HG03175 (cell line): ENCODE measurements around the gene VDAC2.

Source experiments
- ATAC-seq: cut with Tn5 transposase; IDR thresholded peaks from one replicate; pipeline ENCODE4 v1.9.1; 2021; ENCODE audit warnings: mild to moderate bottlenecking, moderate library complexity; ENCODE audit not compliant: unreplicated experiment

VDAC2 gene

DNA sequence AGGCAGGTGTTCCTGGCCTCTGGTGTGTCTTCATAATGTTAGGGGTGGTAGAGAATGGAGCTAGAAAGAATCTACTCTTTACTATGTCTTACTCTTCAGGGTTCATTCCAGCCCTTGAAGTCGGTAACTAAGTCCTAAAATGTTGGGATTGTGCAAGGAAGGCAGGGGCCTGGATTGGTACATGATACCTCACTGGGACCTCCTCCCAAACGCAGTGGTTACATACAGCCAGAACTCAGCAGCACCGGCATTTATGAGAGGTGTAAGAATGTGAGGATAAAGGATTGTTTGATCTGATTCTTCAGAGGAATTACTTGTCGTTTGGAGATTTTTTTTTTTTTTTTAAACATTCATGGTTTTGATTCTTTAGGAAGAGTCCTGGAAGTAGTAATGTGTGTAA lies 18.2 kb downstream of the VDAC2 start:
- ATAC-seq, result no peak

DNA sequence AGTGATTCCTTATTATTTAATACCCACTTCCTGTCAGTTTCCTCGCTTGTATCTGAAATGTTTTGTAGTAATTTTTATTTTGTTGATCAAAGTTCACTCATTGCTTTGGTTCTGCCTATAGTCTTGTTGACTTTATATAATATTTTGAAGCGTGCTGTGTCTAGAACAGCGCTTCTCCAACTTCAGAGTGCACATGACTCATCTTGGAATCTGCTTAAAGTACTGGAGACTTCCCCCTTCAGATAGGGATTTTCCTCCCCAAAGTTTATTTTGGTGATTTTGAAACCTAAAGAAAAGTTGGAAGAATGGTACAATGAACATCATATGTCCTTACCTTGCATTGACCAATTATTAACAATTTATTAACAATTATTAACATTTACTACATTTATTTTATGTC lies 19.4 kb downstream of the VDAC2 start:
- ATAC-seq, result no peak

DNA sequence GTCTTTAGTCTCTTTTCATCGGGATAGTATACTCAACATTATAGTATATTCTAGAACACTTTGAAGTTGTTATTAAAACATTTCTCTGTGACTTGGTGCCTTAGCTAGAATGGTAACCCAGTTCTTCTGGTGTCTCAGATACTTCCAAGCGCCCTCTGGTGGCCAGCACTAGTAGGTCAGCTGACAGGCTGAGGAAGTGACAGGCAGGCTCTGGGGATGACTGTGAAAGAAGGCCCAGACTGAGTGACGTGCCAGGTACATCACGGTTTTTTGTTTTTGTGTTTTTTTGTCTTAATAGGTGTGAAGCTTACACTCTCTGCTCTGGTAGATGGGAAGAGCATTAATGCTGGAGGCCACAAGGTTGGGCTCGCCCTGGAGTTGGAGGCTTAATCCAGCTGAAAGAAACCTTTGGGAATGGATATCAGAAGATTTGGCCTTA lies 20.0 kb downstream of the VDAC2 start:
- ATAC-seq, result peak; percentile 48

DNA sequence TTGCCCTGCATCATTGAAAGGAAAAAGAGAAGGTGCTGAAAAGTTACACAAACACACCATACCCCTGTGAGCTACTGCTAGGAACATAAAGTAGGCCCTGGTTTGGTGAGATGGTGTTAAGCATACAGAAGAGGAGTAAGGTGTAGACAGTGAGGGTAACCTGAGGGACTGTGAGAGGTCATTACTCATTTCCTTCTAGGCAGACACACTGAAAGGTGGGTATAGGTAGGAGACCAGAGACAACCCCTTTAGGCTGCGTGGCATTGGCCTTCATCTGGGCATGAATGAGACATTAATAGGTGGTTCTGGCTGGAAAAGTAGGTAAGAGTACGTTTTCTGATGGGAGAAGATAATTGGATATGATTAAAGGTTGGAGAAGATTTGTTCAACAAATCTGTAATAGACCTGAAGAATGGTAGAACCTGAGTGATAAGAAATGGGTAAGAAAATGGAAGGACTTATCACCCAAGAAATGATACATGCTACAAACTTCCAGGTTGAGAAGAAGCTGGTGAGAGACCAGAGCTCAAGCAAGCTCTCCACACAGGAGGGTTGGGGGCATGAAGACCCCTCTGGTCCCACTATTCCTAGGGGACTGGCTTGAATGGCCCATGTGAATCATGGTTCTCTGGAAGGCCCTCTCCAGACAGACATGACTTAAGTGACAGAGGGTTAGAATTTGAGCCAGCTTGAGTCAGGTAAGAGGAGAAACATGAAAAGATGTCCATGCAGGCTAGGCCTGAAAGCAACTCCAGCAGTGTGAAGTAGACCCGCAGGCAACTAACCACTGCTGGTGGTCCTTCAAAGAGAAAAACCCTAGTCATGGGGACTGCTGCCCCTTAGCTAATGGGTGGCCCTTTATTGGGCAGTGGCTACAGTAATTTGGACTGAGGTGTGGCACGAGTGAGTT lies 21.3 kb downstream of the VDAC2 start:
- no peak for ATAC-seq

DNA sequence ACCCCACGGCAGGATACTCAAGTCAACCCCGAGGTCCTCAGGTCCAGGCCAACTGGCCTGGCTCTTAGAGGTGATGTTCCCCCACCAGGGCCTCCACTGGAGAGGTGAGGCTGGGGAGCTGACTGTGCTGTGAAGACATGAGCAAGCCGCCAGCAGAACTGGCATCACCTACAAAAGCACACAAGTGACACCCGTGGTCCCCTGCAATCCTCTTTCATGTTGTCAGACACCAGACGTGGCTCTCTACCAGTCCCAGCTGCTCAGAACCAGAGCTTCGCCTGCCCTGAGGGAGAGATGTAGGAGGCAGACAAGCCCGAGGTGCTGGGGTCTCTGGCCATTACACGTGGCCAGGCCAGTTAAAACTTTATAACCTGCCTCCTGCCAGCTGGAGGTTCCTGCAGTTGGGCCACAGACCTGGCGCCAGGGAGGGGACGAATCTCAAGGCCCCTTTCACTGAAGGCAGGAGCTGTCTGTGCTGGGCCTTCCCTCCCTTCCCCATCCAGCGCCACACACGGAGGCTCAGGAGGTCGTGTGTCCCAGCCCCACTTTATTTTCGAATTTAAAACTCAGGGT lies 22.9 kb downstream of the VDAC2 start:
- ATAC-seq, result no peak

DNA sequence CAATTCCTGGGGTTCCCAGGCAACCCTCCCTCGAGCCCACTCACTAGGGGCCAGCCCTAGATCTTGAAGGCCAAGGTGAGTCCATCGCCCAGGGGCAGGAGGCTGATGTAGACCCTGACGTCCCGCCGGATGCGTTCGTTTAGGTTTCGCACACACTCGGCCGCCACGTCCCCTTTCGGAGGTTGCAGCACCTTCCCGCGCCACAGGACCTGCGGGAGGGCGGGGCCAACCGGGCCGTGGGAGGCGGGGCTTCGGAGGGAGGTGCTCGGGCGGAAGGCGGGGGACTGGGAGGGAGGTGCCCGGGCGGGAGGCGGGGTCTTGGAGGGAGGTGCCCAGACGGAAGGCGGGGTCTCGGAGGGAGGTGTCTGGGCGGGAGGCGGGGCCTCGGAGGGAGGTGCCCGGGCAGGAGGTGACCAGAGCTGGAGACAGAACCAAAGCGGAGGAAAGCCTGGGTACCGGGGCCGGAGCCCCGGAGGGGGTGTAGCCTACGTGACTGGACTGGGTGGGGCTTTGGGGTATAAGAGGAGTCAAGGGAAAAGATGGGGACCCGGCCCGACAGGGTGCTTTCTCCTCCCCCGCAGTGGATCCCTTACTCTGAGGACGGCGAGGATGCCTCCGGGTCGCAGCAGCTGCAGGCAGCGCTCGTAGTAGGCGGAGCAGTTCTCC lies 23.6 kb downstream of the VDAC2 start:
- ATAC-seq, result peak; percentile 46

DNA sequence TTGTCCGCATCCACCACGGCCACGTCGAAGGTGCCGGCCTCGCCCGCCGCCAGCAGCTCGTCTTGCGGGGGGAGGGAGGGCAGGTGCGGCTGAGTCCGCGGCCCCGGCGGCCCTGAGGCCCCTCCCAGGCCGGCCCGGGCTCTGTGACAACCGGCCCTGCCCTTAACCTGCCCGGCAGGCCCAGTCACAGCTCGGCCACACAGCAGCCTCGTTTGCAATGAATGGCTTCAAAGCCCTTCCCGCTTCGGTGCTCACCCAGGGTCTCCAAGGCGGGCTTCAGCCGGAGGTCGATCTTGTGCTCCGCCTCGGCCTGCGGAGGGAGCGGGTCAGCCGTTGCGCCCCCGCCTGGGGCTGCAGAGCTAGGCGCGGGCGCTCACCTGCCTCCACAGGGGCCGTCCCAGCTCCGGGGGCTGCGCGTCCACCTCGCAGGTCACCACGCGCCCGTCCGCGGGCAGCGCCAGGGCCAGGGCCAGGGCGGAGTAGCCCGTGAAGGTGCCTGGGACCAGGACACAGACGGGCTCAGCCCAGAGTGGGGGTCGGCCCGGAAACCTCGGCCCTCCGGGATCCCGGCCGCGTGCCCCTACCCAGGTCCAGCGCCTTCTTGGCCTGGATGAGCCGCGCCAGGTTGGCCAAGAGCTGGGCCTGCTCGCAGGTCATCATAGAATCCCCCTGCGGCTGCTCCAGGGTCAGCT lies 24.2 kb downstream of the VDAC2 start:
- peak; percentile 19 for ATAC-seq

DNA sequence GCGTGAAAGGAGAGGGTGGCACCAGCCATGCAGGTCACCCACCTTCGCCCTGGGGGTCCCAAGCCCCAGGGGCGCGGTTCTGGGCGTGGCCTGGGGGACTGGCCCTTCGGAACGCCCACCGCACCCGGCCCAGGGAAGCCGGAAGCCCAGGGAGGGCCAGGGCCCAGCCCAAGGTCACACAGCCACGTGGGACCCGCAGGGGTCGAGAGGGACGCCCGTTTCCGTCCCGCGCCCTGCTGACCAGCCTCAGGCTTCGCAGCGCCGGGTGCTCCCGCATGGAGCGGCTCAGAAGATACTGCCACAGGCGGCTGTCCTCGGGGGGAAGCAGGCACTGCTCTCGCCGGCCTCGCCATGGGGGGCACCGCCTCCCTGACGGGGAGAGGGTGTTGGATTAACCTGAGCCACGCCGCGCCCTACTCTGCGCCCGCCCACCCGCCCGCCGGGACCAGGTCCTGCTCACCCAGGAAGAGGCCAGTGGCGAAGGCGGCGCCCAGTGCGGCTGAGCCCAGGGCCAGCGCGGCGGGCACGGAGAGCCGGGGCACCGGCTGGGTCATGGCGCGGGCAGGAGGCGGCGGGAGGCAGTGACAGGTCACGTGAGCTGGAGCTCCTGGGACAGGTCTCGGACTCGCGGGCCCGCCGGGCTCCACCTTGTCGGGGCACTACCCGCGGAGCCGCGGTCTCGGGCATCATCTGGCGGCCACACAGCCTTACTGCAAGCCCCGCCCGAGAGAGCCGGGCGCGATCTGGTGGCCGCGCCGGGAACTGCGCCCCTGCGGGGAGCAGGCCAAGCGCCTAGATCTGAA lies 25.0 kb downstream of the VDAC2 start, which contains the start of gene COMTD1:
TSS of gene COMTD1 (minus strand) at position 583 of the 803 bp plus-strand sequence. CDS start at position 554, 29 bp downstream.
- peak; percentile 76 for ATAC-seq

DNA sequence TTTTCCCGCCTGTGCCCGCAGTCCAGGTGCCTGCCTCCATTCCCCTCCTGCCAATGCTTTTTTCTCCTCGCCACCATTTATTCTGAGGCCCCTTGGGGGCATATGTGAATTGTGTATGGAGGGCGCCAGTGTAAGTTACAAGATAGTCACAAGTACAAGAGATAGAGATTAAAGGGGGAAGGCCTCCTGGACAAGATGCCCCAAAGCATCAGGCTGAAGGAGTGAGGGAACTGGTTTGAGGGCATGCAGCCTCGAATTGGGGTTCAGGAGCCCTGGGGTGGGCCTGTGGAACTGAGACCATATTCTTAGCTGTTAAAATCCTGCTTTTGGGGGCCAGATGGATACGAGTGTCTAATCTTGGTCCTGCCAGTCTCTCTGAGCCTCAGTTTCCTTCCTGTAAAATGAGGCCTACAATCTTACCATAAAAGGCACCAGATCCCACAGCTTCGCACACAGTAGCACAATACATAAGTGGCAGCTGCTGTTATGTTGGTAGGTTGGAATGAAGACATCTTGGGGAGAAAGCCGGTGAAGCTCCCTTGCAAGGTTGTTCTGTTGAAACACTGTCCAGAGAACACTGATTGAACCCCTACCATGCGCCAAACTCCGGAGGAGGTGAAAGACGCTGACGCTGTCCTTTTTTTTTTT lies 25.7 kb downstream of the VDAC2 start:
- ATAC-seq, result no peak

DNA sequence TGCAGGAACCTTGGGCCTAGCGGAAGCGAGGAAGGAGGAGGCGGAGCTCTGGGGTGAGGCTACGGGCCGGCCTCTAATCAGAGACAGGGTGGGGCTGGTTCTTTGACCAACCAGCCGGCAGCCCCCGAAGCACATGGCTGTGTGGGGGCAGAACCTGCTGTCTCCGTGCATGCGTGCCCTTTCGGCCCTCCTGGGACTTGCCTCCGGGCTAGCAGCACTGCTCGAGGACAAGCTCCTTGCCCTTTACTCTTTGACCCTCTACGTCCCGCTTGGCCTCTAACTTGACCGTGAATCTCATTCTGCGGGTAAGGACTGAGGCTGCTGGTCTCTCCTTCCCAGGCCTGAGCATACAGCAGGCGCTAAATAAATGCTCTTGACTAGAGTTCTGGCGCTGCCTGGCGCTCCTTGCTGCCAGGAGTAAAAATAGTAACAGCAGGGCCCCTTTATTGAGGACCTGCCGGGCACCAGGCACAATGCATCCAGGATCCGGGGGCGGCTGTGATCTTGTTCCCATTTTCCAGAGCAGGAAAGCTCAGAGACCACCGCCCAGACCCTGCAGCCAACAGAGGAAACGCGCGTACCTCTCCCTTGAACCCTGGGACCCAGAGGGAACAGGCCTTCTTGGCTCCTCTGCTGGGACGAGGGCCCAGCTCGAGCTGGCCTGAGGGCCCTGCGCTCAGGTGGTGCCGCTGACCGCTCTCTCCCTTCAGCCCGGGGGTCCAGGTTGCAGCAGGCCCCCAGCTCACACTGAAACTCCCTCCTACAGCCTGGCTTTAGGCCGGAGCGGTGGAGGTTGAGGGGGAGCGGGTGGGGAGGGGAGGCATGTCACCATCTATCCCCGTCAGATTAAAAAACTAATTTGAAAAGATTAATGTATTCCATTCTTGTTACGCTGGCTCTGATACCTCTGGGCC lies 27.8 kb downstream of the VDAC2 start:
- no peak for ATAC-seq

DNA sequence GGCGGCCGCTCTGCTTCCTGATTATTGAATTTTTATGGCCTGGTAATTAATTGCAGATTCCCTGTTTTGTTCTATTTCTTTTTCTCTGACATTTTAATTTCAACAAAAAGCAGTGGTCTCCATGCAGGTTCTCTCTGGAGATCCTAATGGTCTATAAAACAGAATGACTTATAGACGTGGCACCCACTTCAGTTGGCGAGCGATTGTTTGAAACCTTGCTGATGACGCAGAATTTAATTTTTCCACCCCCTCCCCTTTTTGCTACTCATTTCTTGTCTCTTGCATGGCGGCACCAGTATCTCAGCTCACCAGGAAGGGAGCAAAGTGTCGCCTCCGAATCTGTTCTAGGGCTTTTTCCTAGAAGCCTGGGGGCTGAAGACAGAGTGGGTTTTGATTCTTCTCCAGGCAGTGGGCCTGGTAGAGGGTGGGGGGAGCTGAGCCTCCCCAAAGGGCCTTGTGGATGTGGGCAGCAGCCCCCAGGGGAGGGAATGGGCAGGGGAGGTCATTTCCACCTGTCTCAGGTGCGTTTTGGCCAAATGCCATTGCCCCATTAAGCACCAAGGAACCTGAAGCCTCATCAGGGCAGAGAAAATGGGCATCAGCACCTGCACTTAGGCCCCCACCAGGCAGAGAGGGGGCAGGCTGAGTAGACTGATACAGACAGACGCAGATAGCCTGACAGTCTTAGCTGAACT lies 28.6 kb downstream of the VDAC2 start:
- no peak for ATAC-seq

DNA sequence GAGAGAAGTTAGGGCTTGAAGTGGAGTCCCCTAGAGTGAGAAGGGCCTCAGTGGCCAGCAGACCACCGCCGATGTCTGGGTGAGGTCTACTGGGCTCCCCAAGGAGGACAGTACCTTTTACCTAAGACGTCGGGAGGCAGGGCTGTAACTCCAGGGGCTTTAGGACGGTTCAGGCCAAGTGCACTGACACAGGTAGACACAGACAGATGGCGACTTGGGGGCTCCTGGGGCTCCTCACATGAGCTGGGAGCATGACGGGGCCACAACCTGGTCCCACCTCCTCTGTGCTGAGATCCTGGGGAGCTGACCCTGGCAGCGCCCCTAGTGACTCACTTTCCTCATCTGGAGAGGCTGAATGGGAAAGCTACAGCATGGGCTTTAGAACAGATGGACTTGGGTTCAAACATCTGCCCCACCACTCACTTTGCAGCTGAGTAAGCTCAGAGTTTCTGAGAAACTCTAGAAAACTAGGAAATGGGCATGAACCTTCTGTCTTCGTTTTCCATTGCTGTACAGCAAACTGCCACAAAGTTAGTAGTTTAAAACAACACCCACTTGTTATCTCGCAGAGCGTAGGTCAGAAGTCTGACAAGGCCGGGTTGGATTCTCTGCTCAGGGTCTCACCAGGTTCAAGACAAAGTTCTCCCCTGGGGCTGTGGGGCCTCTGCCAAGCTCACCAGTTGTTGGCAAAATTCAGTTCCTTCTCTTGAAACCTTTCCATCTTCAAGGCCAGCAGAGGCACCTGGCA lies 29.9 kb downstream of the VDAC2 start:
- no peak for ATAC-seq

DNA sequence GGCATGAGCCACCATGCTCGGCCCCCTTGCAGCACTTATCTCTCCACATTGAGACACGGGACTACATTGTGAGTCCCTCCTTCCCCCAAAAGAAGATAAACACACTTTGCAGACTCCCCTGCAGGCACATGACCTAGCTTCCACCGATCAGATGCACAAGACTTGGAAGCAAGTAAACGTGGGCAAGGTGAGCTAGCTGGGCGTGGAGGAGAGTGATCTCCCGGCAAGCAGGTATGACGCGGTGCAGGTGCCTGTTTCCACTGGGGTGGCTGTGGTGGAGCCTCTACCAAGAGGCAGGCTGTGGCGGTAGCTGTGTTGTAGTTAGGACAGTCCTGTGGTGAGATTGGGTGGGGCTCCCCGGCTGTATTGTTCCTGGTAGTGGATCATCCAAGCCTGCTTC lies 32.8 kb downstream of the VDAC2 start:
- no peak for ATAC-seq

DNA sequence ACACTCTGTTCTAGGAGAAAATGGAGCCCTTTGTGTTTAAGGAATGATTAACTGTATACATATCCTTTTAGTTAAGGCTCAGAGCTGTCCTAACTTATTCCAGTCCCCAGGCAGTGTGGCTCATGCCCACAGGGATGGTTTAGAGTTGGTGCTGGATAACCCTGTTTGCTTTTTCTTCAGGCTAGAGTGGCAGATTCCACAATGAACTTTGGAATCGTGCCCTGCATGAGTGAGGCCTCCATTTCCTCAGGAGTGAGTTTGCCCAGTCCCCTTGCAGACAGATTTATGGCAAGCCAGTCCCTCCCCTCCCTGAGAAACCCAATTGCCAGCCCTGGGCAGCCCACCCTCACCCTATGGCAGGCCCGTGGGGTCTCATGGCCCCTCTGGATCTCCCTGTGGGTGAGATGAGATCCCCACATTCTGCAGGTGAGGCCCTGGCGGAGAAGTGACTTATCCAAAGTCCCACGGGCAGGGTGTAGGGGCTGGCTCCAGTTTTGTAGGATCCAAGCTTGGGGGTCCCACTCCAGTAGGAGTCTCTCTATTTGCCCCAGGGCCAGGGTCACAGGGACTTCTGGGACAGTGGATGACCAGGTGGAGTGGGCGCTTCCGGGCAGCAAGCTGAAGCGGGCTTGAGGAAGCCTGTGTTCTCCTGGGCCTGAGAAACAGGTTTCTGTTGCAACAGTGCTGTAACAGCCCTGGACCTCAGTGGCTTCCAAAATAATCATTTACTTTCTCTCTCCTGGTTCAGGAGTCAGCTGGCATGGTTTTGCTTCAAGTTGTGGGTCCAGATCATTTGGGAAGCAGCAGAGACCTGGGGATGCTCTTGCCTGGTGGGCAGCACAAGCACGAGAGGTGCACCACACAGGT lies 34.1 kb downstream of the VDAC2 start:
- no peak for ATAC-seq

DNA sequence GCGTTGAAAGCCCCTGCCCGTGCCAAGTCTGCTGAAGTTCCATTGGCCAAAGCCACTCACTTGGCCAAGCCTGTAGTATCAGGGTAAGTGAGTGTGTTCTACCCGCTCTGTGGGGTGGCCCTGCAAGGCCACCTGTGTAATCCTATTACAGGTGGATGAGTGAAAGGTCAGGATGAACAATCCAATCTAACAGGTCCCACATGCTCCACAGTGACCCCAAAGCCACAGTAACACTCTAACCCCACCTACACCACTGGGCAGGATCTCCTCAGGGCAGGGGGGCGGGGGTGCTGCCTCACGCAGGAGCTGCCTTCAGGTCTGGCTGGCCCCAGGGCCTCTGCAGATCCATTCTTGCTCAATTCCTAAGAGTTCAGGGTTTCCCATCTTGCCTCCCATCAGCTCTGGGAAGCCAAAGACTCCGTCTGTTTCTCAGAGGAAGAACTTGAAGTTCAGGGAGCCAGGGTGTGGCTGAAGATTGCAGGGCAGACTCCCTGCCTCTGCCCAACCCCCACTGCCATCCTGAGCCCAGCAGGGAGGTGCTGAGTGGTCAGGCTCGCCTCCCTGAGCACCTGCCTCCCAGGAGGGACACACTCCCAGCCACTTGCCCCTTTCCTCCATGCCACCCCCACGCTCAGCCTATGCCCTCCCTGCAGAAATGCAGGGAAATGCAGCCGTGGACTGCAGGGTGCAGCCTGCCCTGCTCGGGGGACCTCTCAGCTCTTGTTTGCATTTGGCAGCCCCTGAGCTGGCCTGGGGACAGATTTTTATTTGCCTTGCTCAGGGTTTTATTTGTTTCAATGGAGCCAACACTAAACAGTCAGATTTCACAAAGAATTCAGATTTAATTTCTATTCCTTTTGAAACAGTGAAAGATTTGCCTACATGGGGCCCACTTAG lies 35.0 kb downstream of the VDAC2 start:
- ATAC-seq, result no peak

DNA sequence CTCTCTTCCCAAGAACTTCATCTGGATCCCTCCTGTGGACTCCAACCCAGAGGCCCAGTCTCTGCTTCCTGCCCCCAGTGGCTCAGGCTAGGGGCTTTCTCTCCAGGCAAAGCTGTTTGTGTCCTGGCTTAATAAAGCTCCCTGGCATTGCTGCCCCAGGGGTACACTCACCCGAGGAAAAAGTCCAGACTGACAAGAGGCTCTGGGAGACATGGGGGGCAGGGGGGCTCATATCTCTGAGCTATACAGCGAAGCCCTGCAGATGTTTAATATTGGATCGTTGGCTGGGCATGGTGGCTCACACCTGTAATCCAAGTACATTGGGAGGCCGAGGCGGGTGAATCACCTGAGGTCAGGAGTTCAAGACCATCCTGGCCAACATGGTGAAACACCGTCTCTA lies 35.9 kb downstream of the VDAC2 start:
- ATAC-seq, result no peak
